Transverse colon (tissue), 4 donors: ENCODE data around the gene DIRAS1. TPM values are rescaled to one million over a fixed set of nuclear protein-coding genes. Genes with fewer than 3 reads are reported as not detected.

Experiments
- DNase-seq: peaks from one replicate; pipeline ENCODE4 v3.0.0-alpha.2; 2019
- H3K27ac ChIP-seq, 4 donors: fragments of 200-600 bp; sonication (generic); 2 replicates each; pipeline ENCODE4 v1.5.1; 2016 to 2018; ENCODE audit warnings: inconsistent platforms in 4 of 4
- H3K27me3 ChIP-seq: fragments of 200-600 bp; sonication (generic); 2 replicates; pipeline ENCODE4 v1.5.1; 2017; ENCODE audit warnings: inconsistent platforms
- H3K36me3 ChIP-seq, 4 donors: fragments of 200-600 bp; sonication (generic); 2 replicates each; pipeline ENCODE4 v1.5.1; 2017 to 2019; ENCODE audit warnings: inconsistent platforms in 4 of 4
- H3K4me1 ChIP-seq, 4 donors: fragments of 200-600 bp; sonication (generic); 2 replicates each; pipeline ENCODE4 v1.5.1; 2017 to 2020; ENCODE audit warnings: inconsistent platforms in 4 of 4
- H3K4me3 ChIP-seq, 4 donors: fragments of 200-600 bp; sonication (generic); 1 replicate in 1 of 4; 2 replicates in 3 of 4; pipeline versions ENCODE4 v1.5.1 to v1.6.1; 2017 to 2019; ENCODE audit warnings: inconsistent platforms in 4 of 4
- H3K9me3 ChIP-seq, 2 donors: fragments of 200-600 bp; sonication (generic); 2 replicates each; pipeline ENCODE4 v1.5.1; 2017 to 2019; ENCODE audit warnings: inconsistent platforms in 2 of 2
- CTCF ChIP-seq, 5 experiments: fragments of 200-600 bp in 3 of 5; fragments of 450-650 bp in 2 of 5; sonication (generic) in 3 of 5; IDR thresholded peaks; 1 replicate in 2 of 5; 2 replicates in 3 of 5; pipeline ENCODE4 v1.5.1; 2016 to 2017; ENCODE audit warnings: antibody characterized with exemption in 5 of 5, inconsistent platforms in 3 of 5, mild to moderate bottlenecking in 2 of 5, moderate library complexity in 1 of 5
- EP300 ChIP-seq: sonication (generic); formaldehyde crosslinking; IDR thresholded peaks from one replicate; pipeline ENCODE4 v1.6.1; 2017; ENCODE audit warnings: antibody characterized with exemption, low read depth
- POLR2A ChIP-seq: fragments of 450-650 bp; IDR thresholded peaks from one replicate; pipeline ENCODE4 v1.6.1; 2016; ENCODE audit warnings: antibody characterized with exemption, mild to moderate bottlenecking, moderate library complexity
- POLR2AphosphoS5 ChIP-seq, 3 donors: sonication (generic); formaldehyde crosslinking; IDR thresholded peaks; one replicate each; pipeline ENCODE4 v1.6.1; 2016; ENCODE audit warnings: antibody characterized with exemption in 3 of 3
- WGBS, 2 donors: methylation state at CpG; one replicate each; pipeline ENCODE4 v1.1.5; 2018; ENCODE audit warnings: low coverage in 1 of 2; 5-methylcytosine and 5-hydroxymethylcytosine counted together
- in situ Hi-C, 4 donors: fragments of 200-750 bp; cut with MboI; loops; one replicate each; pipeline versions ENCODE4 v1.15.0 to v1.15.1; 2017; ENCODE audit warnings: low sequenced_read_pairs in 3 of 4, low pct_ligation_motif_present in 1 of 4, low pct_unique_long_range_greater_than_20kb in 1 of 4
- intact Hi-C: fragments of 100-400 bp; cut with DNase I; formaldehyde crosslinking; loops from one replicate; pipeline ENCODE4 v1.15.1; 2023; ENCODE audit warnings: low total_unique reads
- total RNA-seq, 4 donors: library from RNA; depleted of rRNA; stranded (reverse); fragments of >200 nt; gene quantifications; one replicate each; pipeline ENCODE4 v1.1.0, GENCODE V29; 2016

Gene DIRAS1
- total RNA-seq, 4 donors from 2014 or later: 0.41 to 1.4 (median 0.64) TPM; not detected in 1

GRCh38 chr19:2703077-2703437 is 18.1 kb downstream of the DIRAS1 start:
- TF ChIP-seq POLR2AphosphoS5 (IDR thresholded peaks at IDR 0.05) (no peak), CTCF (IDR thresholded peaks at IDR 0.05) (no peak), EP300 (no peak), POLR2A (no peak)
- Histone ChIP-seq H3K27ac (no peak overlapping the region), H3K27me3 (no peaks in the 10 kb centered on the region), H3K36me3 (no peaks in the 10 kb centered on the region), H3K9me3 (no peaks in the 10 kb centered on the region), H3K4me3 (peak overlapping the region; percentile 1 to 70 (median 6)), H3K4me1 (peaks cover 0 to 7% (median 4%) of the 10 kb centered on the region in 4 donors)
- intact Hi-C loops (no loop called here), in situ Hi-C loops (no loop called here)
- WGBS, 2 donors: 76% methylated on average over 5 of the region's 5 CpGs; no CpG with 5 or more reads in 1 of the 2 donors
- no peak for DNase-seq

- Histone ChIP-seq H3K27me3 (no peaks in the 10 kb centered on the region), H3K4me3 (peak within 1 kb of the TSS; percentile 45 to 78 (median 64)), H3K4me1 (peaks cover 0 to 7% (median 4%) of the 10 kb centered on the region in 4 donors), H3K27ac (peak within 1 kb of the TSS; percentile 55 to 73 (median 67)), H3K9me3 (no peaks in the 10 kb centered on the region), H3K36me3 (no peaks in the 10 kb centered on the region)
- TF ChIP-seq CTCF (IDR thresholded peaks at IDR 0.05) (no peak), POLR2AphosphoS5 (IDR thresholded peaks at IDR 0.05) (peak in 2 of 3 donors; percentile 30 to 45), EP300 (no peak), POLR2A (peak; percentile 26)
- 5% methylated on average over 11 of the region's 77 CpGs; no CpG with 5 or more reads in 1 of the 2 donors for WGBS, 2 donors
- intact Hi-C loops: no loop called here
- peak; percentile 96 for DNase-seq
- in situ Hi-C loops: no loop called here
Measured at GRCh38 chr19:2702170-2703076, 18.7 kb downstream of the DIRAS1 start, which contains the start of gene GNG7. Gene GNG7, minus strand, starts transcription at chr19:2702694. Its CDS starts 182,006 bp downstream, at chr19:2520688.

- in situ Hi-C loops (no loop called here), intact Hi-C loops (no loop called here)
- 18% methylated on average over 7 to 9 of the region's 9 CpGs for WGBS, 2 donors
- no peaks in the 10 kb centered on the region for H3K36me3 ChIP-seq
- no peaks in the 10 kb centered on the region for H3K9me3 ChIP-seq
- peak overlapping the region; percentile 55 to 73 (median 67) for H3K27ac ChIP-seq
- no peak for DNase-seq
- no peaks in the 10 kb centered on the region for H3K27me3 ChIP-seq
- peak overlapping the region; percentile 45 to 78 (median 64) for H3K4me3 ChIP-seq
- TF ChIP-seq CTCF (IDR thresholded peaks at IDR 0.05): no peak
- no peak for TF ChIP-seq EP300
- no peak for TF ChIP-seq POLR2A
- TF ChIP-seq POLR2AphosphoS5 (IDR thresholded peaks at IDR 0.05): no peak
- H3K4me1 ChIP-seq: peaks cover 0 to 7% (median 4%) of the 10 kb centered on the region in 4 donors
Measured at GRCh38 chr19:2701361-2702169, 19.6 kb downstream of the DIRAS1 start.
